GM18499 (cell line): ENCODE measurements around the gene ORM1.

Source experiments
- ATAC-seq: cut with Tn5 transposase; IDR thresholded peaks from one replicate; pipeline ENCODE4 v1.9.1; 2021; ENCODE audit warnings: moderate number of reproducible peaks; ENCODE audit not compliant: insufficient read depth, unreplicated experiment

Gene ORM1

DNA sequence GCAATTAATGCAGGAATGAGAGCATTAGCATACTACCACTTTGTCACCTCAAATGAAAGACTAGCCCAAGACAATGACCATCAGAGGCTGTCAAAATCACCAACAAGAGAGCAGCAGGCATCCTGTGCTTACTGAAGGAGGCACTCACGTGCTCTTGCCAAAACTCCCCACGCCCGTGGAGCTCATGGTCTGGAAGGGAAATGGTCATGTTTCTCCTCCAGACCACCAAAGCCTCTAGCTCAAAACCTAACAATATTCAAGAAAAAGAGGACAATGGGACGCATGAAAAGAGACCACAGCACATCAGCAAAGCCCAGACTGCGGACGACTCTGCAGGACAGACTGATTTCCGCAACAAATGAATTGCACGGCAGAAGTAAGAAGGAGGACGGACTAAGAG lies 52.0 kb downstream of the ORM1 start:
- ATAC-seq = no peak

DNA sequence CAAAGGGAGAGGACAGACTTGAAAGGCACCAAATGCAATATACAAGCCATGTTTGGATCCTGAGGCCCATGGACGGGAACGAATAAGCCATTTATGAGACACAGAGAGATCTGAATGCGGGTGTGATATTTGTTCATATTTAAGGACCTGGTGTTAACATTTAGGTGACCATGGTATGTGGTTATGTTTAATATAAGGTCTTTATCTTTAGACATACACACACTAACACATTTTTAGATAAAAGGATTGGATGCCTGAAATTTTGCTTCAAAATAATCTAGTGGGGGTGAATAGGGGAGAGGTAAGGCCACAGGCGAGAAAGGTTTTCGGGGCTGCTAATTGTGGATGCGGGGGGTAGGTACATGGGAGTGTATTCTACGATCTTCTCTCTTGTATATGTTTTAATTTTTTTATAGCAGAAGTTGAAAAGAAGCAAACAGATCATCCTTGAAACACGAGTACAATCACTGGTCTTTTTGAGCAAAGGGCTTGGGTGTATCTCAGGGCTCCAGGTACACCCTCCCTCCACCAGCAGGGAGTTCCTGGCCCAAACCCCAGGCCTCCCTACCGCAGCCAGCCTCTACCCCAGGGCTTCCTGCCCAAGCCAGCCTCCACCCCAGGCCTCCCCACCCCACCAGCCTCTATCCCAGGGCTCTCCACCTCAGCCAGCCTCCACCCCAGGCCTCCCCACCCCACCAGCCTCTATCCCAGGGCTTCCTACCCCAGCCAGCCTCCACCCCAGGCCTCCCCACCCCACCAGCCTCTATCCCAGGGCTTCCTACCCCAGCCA lies 52.7 kb downstream of the ORM1 start:
- no peak for ATAC-seq
